ENCODE data around the gene HP1BP3. TPM values are rescaled to one million over a fixed set of nuclear protein-coding genes. Genes with fewer than 3 reads are reported as not detected.
A peak's percentile ranks its signal among the peaks of the same experiment; 100 is the strongest.

Gene HP1BP3
- total RNA-seq, 1 donor from 2014 or later = 228 TPM

GRCh38 chr1:20702416-20702815, 84.7 kb downstream of the HP1BP3 start:
- H3K4me1 Mint-ChIP-seq (ENCODE audit: unreplicated experiment) = peaks cover 10% of the 10 kb centered on the region
- H3K27ac Mint-ChIP-seq (ENCODE audit: unreplicated experiment) = no peak overlapping the region
- no peaks in the 10 kb centered on the region for H3K27me3 Mint-ChIP-seq (ENCODE audit: unreplicated experiment)
- peaks cover 2% of the 10 kb centered on the region for H3K36me3 Mint-ChIP-seq (ENCODE audit: unreplicated experiment)
- no peaks in the 10 kb centered on the region for H3K9me3 Mint-ChIP-seq (ENCODE audit: unreplicated experiment)
- no peak for DNase-seq (ENCODE audit: extremely low spot score, unreplicated experiment)
- TF ChIP-seq, protein P1, sequence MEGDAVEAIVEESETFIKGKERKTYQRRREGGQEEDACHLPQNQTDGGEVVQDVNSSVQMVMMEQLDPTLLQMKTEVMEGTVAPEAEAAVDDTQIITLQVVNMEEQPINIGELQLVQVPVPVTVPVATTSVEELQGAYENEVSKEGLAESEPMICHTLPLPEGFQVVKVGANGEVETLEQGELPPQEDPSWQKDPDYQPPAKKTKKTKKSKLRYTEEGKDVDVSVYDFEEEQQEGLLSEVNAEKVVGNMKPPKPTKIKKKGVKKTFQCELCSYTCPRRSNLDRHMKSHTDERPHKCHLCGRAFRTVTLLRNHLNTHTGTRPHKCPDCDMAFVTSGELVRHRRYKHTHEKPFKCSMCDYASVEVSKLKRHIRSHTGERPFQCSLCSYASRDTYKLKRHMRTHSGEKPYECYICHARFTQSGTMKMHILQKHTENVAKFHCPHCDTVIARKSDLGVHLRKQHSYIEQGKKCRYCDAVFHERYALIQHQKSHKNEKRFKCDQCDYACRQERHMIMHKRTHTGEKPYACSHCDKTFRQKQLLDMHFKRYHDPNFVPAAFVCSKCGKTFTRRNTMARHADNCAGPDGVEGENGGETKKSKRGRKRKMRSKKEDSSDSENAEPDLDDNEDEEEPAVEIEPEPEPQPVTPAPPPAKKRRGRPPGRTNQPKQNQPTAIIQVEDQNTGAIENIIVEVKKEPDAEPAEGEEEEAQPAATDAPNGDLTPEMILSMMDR (IDR thresholded peaks at IDR 0.05) = peak; percentile 39
- H3K4me3 Mint-ChIP-seq (ENCODE audit: unreplicated experiment) = no peak overlapping the region

DNA sequence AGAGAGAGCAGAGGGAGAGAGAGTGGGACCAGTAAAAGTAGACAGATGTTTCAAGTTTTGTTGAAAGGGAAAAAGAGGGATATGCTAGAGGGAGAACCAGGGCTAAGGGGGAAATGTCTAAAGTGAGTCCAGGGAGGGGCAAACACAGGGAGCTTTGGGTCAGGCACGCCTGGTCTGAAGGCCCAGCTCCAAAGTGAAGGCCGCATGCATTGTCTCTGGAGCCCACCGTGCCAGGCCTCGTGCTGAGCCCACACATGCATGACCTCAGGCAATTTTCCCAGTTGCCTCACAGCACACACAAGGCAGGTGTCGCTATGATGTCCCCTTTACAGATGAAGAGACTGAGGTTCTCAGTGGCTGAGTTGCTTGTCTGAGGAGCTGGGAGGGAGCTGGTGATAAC, 85.3 kb downstream of the HP1BP3 start:
- Mint-ChIP-seq H3K4me1 (ENCODE audit: unreplicated experiment) (peaks cover 16% of the 10 kb centered on the region), H3K27ac (ENCODE audit: unreplicated experiment) (no peak overlapping the region), H3K36me3 (ENCODE audit: unreplicated experiment) (no peaks in the 10 kb centered on the region), H3K9me3 (ENCODE audit: unreplicated experiment) (no peaks in the 10 kb centered on the region), H3K27me3 (ENCODE audit: unreplicated experiment) (no peaks in the 10 kb centered on the region), H3K4me3 (ENCODE audit: unreplicated experiment) (no peak overlapping the region)
- DNase-seq (ENCODE audit: extremely low spot score, unreplicated experiment) = no peak
- TF ChIP-seq, protein P1 (IDR thresholded peaks at IDR 0.05) = no peak

- Mint-ChIP-seq H3K36me3 (ENCODE audit: unreplicated experiment) (no peaks in the 10 kb centered on the region), H3K4me1 (ENCODE audit: unreplicated experiment) (peaks cover 17% of the 10 kb centered on the region), H3K27ac (ENCODE audit: unreplicated experiment) (no peak overlapping the region), H3K27me3 (ENCODE audit: unreplicated experiment) (no peaks in the 10 kb centered on the region), H3K9me3 (ENCODE audit: unreplicated experiment) (no peaks in the 10 kb centered on the region), H3K4me3 (ENCODE audit: unreplicated experiment) (no peak overlapping the region)
- DNase-seq (ENCODE audit: extremely low spot score, unreplicated experiment) = no peak
- TF ChIP-seq, protein P1 (IDR thresholded peaks at IDR 0.05) = no peak
These were observed 85.7 kb downstream of the HP1BP3 start for GRCh38 chr1:20701446-20701845.

GRCh38 chr1:20700636-20701215, 86.4 kb downstream of the HP1BP3 start:
- no peak overlapping the region for H3K27ac Mint-ChIP-seq (ENCODE audit: unreplicated experiment)
- no peak for DNase-seq (ENCODE audit: extremely low spot score, unreplicated experiment)
- no peaks in the 10 kb centered on the region for H3K36me3 Mint-ChIP-seq (ENCODE audit: unreplicated experiment)

GRCh38 chr1:20699558-20699957, 87.5 kb downstream of the HP1BP3 start:
- H3K9me3 Mint-ChIP-seq (ENCODE audit: unreplicated experiment) = no peaks in the 10 kb centered on the region
- peaks cover 19% of the 10 kb centered on the region for H3K4me1 Mint-ChIP-seq (ENCODE audit: unreplicated experiment)
- H3K27me3 Mint-ChIP-seq (ENCODE audit: unreplicated experiment) = no peaks in the 10 kb centered on the region
- TF ChIP-seq, protein P1 (IDR thresholded peaks at IDR 0.05) = no peak
- DNase-seq (ENCODE audit: extremely low spot score, unreplicated experiment) = no peak
- no peak overlapping the region for H3K27ac Mint-ChIP-seq (ENCODE audit: unreplicated experiment)
- H3K4me3 Mint-ChIP-seq (ENCODE audit: unreplicated experiment) = no peak overlapping the region
- H3K36me3 Mint-ChIP-seq (ENCODE audit: unreplicated experiment) = no peaks in the 10 kb centered on the region

More at GRCh38 chr1:20700636-20701215, 86.4 kb downstream of the HP1BP3 start:
- Mint-ChIP-seq H3K27me3 (ENCODE audit: unreplicated experiment) (no peaks in the 10 kb centered on the region), H3K4me3 (ENCODE audit: unreplicated experiment) (no peak overlapping the region), H3K4me1 (ENCODE audit: unreplicated experiment) (peaks cover 19% of the 10 kb centered on the region), H3K9me3 (ENCODE audit: unreplicated experiment) (no peaks in the 10 kb centered on the region)
- TF ChIP-seq, protein P1 (IDR thresholded peaks at IDR 0.05) = no peak
